Endothelial cell of umbilical vein (primary cell): ENCODE measurements around the gene CROCC. TPM values are rescaled to one million over a fixed set of nuclear protein-coding genes. Genes with fewer than 3 reads are reported as not detected.

Experiments
- BruUV-seq: library from RNA; stranded (reverse); fragments of 400-500 nt; replicated peaks from 2 replicates; lab custom pipeline; 2021; lab: Mats Ljungman, UMichigan
- CTCF ChIA-PET: fragments of 300-600, 350-600 bp; sonication (Branson Sonifier 250); formaldehyde crosslinking; loops from one replicate; lab custom pipeline; 2021; ENCODE audit warnings: antibody characterized with exemption, inconsistent platforms; lab: Charles Lee
- POLR2A ChIA-PET: fragments of 300-600, 350-600 bp; sonication (Branson Sonifier 250); formaldehyde crosslinking; loops from one replicate; lab custom pipeline; 2021; ENCODE audit warnings: antibody characterized with exemption, inconsistent platforms; lab: Charles Lee
- DNase-seq: peaks from one replicate; pipeline ENCODE4 v3.0.0-alpha.2; 2011; ENCODE audit warnings: low read depth, low spot score
- FAIRE-seq: peaks from 2 replicates; lab custom pipeline; 2011; peaks lifted over from hg19 to GRCh38; lab: Jason Lieb, UNC
- H2AFZ ChIP-seq: 2 replicates; pipeline ENCODE4 v1.6.0; 2012; ENCODE audit warnings: low read depth, low read length, control low read depth, inconsistent platforms
- H3K27ac ChIP-seq: 2 replicates; pipeline ENCODE4 v1.5.1; 2011; ENCODE audit warnings: low read depth, mild to moderate bottlenecking, control low read depth, low read length, moderate library complexity; ENCODE audit not compliant: insufficient read depth
- H3K27me3 ChIP-seq, 2 experiments: 2 replicates each; pipeline versions ENCODE4 v1.6.0 to v1.6.1; 2011; ENCODE audit warnings: low read length in 2 of 2, mixed read lengths in 1 of 2; ENCODE audit not compliant: control insufficient read depth in 2 of 2, insufficient read depth in 2 of 2
- H3K36me3 ChIP-seq, 2 experiments: 2 replicates in 1 of 2; 3 replicates in 1 of 2; pipeline ENCODE4 v1.5.1; 2011; ENCODE audit warnings: low read length in 2 of 2, mild to moderate bottlenecking in 1 of 2, moderate library complexity in 1 of 2; ENCODE audit not compliant: control insufficient read depth in 2 of 2, insufficient read depth in 2 of 2; ENCODE audit errors: extremely low read depth in 1 of 2
- H3K4me1 ChIP-seq: 3 replicates; pipeline ENCODE4 v1.5.1; 2011; ENCODE audit warnings: mild to moderate bottlenecking, low read length; ENCODE audit not compliant: control insufficient read depth, insufficient read depth; ENCODE audit errors: extremely low read depth
- H3K4me2 ChIP-seq: 2 replicates; pipeline ENCODE4 v1.6.1; 2011; ENCODE audit warnings: low read length, control low read depth, mixed read lengths; ENCODE audit not compliant: insufficient read depth
- H3K4me3 ChIP-seq, 3 experiments: fragments of 200-600 bp in 1 of 3; sonication (generic), shearing (Covaris generic) in 1 of 3; replicated peaks in 1 of 3; 2 replicates each; pipeline ENCODE4 v1.5.1; 2011 to 2016; ENCODE audit warnings: control low read depth in 3 of 3, low read length in 3 of 3, mild to moderate bottlenecking in 2 of 3, inconsistent platforms in 1 of 3, low read depth in 1 of 3, moderate library complexity in 1 of 3; ENCODE audit not compliant: insufficient read depth in 1 of 3
- H3K79me2 ChIP-seq: 2 replicates; pipeline ENCODE4 v1.6.0; 2012; ENCODE audit warnings: low read length, inconsistent platforms; ENCODE audit not compliant: control insufficient read depth, insufficient read depth
- H3K9ac ChIP-seq: replicated peaks from 2 replicates; pipeline ENCODE3; 2011; ENCODE audit warnings: low read length, control low read depth; ENCODE audit not compliant: insufficient read depth; ENCODE audit errors: extremely low read depth
- H3K9me1 ChIP-seq: replicated peaks from 3 replicates; pipeline ENCODE4 v1.6.0; 2011; ENCODE audit warnings: mild to moderate bottlenecking, low read length; ENCODE audit not compliant: control insufficient read depth, insufficient read depth; ENCODE audit errors: extremely low read depth
- H3K9me3 ChIP-seq: replicated peaks from 2 replicates; pipeline ENCODE4 v1.5.1; 2012; ENCODE audit warnings: low read length, inconsistent platforms; ENCODE audit not compliant: control insufficient read depth, insufficient read depth
- H4K20me1 ChIP-seq: replicated peaks from 2 replicates; pipeline ENCODE3; 2011; ENCODE audit warnings: mild to moderate bottlenecking, low read length; ENCODE audit not compliant: control insufficient read depth, insufficient read depth; ENCODE audit errors: extremely low read depth
- EZH2 ChIP-seq: IDR thresholded peaks from 2 replicates; pipeline ENCODE4 v1.6.1; 2012; ENCODE audit warnings: borderline replicate concordance, low read depth, mild to moderate bottlenecking, moderate library complexity, low read length, inconsistent platforms; ENCODE audit not compliant: severe bottlenecking
- FOS ChIP-seq: IDR thresholded peaks from 2 replicates; pipeline ENCODE4 v1.6.1; 2011; ENCODE audit warnings: mild to moderate bottlenecking, low read length, moderate library complexity, borderline replicate concordance; ENCODE audit not compliant: insufficient read depth
- GATA2 ChIP-seq: IDR thresholded peaks from 2 replicates; pipeline ENCODE4 v1.7.0; 2011; ENCODE audit warnings: low read depth, mild to moderate bottlenecking, moderate library complexity, mixed read lengths, low read length; ENCODE audit not compliant: insufficient read length, insufficient read depth
- JUN ChIP-seq: IDR thresholded peaks from 2 replicates; pipeline ENCODE4 v1.6.1; 2011; ENCODE audit warnings: borderline replicate concordance, low read depth; ENCODE audit not compliant: insufficient read length, insufficient read depth
- MYC ChIP-seq: IDR thresholded peaks from one replicate; pipeline ENCODE4 v1.6.1; 2011; ENCODE audit warnings: mild to moderate bottlenecking, low read depth, low read length
- POLR2A ChIP-seq: IDR thresholded peaks from 2 replicates; pipeline ENCODE4 v1.6.1; 2012; ENCODE audit warnings: low read depth, mild to moderate bottlenecking, control low read depth, low read length
- POLR2AphosphoS5 ChIP-seq: IDR thresholded peaks from 2 replicates; pipeline ENCODE4 v1.6.1; 2012; ENCODE audit warnings: low read depth, mild to moderate bottlenecking, control low read depth, low read length, moderate library complexity; ENCODE audit not compliant: insufficient read depth
- dilution Hi-C: fragments of 300-500 bp; cut with MboI; formaldehyde crosslinking; loops from one replicate; pipeline ENCODE4 v1.15.0; 2019; ENCODE audit warnings: low sequenced_read_pairs; ENCODE audit not compliant: extremely low pct_ligation_motif_present
- intact Hi-C: fragments of 100-400 bp; cut with micrococcal nuclease; formaldehyde crosslinking; loops from one replicate; pipeline ENCODE4 v1.10.0; 2022
- polyA plus RNA-seq, 4 experiments: library from polyadenylated mRNA; depleted of rRNA in 3 of 4; stranded (reverse) in 3 of 4; unstranded in 1 of 4; fragments of >200 nt; gene quantifications; 2 replicates each; pipeline versions ENCODE4 v1.2.1 to v1.2.3, GENCODE V29; 2011 to 2012; ENCODE audit warnings: missing spikeins in 1 of 4
- total RNA-seq: library from RNA; stranded (reverse); gene quantifications from 2 replicates; pipeline ENCODE4 v1.2.3, GENCODE V29; 2021
- TF ChIP-seq, protein P1 (sequence below), 2 donors: IDR thresholded peaks; 1 replicate in 1 of 2; 2 replicates in 1 of 2; pipeline ENCODE4 v1.5.1; 2011; ENCODE audit warnings: low read length in 2 of 2, mild to moderate bottlenecking in 2 of 2, moderate library complexity in 2 of 2, control low read depth in 1 of 2, inconsistent platforms in 1 of 2, low read depth in 1 of 2; ENCODE audit not compliant: insufficient read depth in 1 of 2; ENCODE audit errors: extremely low read depth in 1 of 2
- TF ChIP-seq, protein P2 (sequence below): IDR thresholded peaks from 2 replicates; pipeline ENCODE4 v1.6.1; 2011; ENCODE audit not compliant: insufficient read depth, insufficient read length

Gene CROCC
- total and polyA plus RNA-seq, 2 donors (not counting 3 experiments of a cell fraction or from before 2014, with no cell fraction given): 18.3 to 35.5 TPM

DNA sequence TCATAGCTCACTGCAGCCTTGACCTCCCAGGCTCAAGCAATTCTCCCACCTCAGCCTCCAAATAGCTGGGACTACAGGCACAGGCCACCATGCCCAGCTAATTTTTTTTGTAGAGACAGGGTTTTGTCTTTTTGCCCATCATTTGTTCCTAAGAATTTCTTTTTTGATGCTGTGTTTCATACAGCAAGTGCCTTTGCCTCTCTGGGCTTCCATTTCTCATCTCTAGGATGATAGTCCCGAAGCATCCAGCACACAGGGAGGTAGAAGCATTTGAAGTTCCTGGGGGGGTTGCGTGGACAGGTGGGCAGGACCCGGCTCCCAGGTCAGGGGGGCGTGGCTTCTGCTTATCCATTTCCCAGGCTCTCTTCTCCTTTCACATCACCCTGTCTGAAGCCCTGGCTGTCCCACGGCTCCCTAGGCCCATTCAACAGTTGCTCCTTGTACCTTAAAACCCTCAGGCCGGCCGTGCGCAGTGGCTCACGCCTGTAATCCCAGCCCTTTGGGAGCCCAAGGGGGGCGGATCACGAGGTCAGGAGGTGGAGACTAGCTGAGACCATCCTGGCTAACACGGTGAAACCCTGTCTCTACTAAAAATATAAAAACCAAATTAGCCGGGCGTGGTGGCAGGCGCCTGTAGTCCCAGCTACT lies 86.6 kb downstream of the CROCC start:
- Histone ChIP-seq H3K9me1 (no peaks in the 10 kb centered on the region), H3K27ac (no peak overlapping the region), H3K4me3 (no peak overlapping the region), H3K36me3 (peaks cover 0 to 6% of the 10 kb centered on the region in 2 experiments), H4K20me1 (no peaks in the 10 kb centered on the region), H3K9me3 (no peaks in the 10 kb centered on the region), H3K4me2 (no peak overlapping the region), H3K9ac (no peak overlapping the region), H3K4me1 (peaks cover 17% of the 10 kb centered on the region), H3K79me2 (no peaks in the 10 kb centered on the region), H2AFZ (no peak overlapping the region), H3K27me3 (no peaks in the 10 kb centered on the region)
- CTCF ChIA-PET: interaction anchor here (0.7 to 1.1 kb wide), 2 partner anchors 46 to 1885 kb away, joined by 3 to 4 read pairs; no protein-coding TSS in a partner anchor
- FAIRE-seq (no peak), DNase-seq (no peak)
- intact Hi-C loops (no loop called here), dilution Hi-C loops (no loop called here)
- POLR2A ChIA-PET: no interaction called here
- TF ChIP-seq GATA2 (no peak), POLR2AphosphoS5 (no peak), MYC (no peak), EZH2 (no peak), POLR2A (no peak), FOS (no peak), JUN (no peak)
- TF ChIP-seq, protein P1, sequence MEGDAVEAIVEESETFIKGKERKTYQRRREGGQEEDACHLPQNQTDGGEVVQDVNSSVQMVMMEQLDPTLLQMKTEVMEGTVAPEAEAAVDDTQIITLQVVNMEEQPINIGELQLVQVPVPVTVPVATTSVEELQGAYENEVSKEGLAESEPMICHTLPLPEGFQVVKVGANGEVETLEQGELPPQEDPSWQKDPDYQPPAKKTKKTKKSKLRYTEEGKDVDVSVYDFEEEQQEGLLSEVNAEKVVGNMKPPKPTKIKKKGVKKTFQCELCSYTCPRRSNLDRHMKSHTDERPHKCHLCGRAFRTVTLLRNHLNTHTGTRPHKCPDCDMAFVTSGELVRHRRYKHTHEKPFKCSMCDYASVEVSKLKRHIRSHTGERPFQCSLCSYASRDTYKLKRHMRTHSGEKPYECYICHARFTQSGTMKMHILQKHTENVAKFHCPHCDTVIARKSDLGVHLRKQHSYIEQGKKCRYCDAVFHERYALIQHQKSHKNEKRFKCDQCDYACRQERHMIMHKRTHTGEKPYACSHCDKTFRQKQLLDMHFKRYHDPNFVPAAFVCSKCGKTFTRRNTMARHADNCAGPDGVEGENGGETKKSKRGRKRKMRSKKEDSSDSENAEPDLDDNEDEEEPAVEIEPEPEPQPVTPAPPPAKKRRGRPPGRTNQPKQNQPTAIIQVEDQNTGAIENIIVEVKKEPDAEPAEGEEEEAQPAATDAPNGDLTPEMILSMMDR (IDR thresholded peaks at IDR 0.05; ENCODE audit: extremely low read depth in 1 of 2, insufficient read depth in 1 of 2, low read depth in 1 of 2, low read length in 2 of 2): no peak
- TF ChIP-seq, protein P2, sequence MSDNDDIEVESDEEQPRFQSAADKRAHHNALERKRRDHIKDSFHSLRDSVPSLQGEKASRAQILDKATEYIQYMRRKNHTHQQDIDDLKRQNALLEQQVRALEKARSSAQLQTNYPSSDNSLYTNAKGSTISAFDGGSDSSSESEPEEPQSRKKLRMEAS: no peak
- no TSS peak for BruUV-seq
